Measurements from ENCODE around the gene ARHGAP11B.
"Not testable (repeated sequence)": the region's sequence is repeated elsewhere in the genome, so short reads cannot be mapped to it uniquely, and the experiment has no call there.

Gene ARHGAP11B

DNA sequence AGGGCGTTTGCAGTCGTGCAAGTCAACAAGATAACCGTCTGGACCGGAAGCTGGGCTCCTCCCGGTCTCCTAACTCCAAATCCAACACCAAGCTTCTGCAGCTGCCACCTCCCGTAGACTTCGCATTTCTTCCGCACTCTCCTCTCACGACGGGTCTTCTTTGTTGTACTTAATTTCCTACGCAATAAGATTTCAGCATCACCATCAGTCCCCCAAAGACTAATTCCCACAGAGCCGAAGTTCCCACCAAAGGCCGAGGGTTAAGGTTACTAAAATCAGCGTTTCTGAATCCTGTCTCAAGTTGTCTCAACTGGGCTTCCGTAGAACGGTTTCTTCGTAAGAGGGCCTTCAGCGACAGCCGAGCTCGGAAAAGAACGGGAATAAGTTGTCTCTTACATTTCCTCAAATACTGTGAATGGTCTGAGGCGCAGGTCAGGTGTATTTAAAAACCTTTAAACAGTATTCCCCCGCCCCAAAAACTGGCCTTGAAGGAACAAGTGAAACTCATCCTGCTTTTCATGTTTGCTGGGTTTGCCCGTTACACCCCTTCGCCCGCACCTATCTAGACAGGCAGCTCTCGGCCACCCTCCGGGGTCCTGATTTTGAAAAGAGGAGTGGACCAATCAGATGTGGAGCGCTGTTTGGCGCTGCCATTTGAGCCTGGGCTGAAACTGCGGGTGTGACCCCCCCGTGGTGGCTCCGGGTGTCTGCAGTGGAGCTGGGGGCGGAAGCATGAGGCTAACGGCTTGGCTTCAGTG lies at the start of gene ARHGAP11B:
TSS of gene ARHGAP11B (plus strand) at position 693 of the 758 bp plus-strand sequence.
- DNase-seq = not testable (repeated sequence)

DNA sequence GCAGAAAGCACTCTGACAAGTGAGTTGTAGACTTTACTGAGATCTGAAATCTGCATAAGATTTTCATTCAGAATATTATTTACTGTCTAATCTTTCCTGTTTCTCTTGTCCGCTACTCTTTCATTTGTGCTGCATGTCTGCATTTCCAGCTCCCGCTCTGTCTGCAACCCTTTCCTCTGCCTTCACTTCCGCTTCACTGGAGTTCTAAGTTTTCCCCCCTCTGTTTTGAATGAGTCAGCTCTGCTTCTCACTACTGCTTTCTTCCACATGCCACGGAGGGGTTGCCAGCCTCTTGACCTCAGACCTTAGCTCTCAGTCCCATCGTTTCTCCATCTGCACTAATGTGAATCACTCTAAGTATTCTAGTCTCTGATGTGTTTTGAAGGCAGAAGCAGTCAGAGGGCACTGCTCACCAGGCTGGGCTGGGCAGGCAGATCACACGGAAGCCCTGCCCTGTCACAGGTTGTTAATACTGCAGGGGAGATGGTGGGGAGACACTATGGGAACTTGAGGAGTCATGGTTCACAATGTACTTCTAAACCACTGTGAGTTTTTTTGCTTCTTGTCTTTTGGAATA lies 46.4 kb upstream of the ARHGAP11B start:
- not testable (repeated sequence) for DNase-seq

DNA sequence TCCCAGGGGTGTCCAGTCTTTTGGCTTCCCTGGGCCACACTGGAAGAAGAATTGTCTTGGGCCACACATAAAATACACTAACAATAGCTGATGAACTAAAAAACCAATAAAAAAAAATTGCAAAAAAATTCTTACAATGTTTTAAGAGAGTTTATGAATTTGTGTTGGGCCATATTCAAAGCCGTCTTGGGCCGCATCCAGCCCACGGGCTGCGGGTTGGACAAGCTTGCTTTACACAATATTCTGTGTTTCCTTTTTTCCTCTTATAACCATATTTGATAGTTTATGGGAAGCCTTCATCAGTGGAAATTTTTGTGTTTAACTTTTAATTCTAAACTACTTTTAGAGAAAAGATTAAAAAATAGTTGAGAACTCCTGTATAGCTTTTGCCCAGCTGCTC lies 45.2 kb upstream of the ARHGAP11B start:
- DNase-seq = not testable (repeated sequence)

DNA sequence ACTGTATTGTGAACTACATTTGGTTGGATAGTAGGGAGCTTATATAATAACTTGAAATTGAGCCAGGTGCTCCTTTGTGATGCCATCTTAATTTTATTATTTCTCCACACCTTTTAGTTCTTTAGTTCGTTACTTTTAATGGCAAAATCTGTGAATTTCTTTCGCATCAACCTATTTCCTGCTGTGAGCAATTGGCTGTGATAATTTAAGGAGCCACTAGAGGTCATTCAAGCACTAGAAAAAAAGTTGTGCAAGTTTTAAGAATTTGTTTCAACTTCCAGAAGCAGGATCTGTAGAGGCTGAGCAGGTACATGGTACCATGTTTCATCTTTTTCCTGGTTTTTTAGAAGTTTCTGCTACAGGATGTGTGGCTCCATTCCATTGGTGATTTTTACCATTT lies 27.0 kb upstream of the ARHGAP11B start:
- not testable (repeated sequence) for DNase-seq

DNA sequence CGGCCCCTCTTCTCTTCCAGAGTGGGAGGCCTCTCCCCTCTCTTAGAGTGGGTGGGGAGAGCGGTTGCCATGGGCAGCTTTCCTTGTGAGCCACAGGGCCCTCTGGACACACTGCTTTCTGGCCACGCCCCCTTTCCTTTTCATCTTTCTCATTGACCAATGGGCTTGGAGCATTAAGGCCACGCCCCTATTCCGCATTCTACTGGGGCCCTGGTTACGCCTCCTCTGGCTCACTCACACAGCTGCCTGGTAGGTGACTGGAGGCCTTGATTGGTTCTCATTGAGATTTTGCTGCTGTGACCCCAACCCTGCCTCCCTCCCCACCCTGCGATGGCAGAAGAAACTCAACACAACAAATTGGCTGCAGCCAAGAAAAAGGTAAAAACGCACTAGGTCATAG lies 22.1 kb upstream of the ARHGAP11B start, which contains the start of gene GOLGA8H:
TSS of gene GOLGA8H (plus strand) at position 233 of the 400 bp plus-strand sequence. CDS start at position 331, 98 bp downstream.
- not testable (repeated sequence) for DNase-seq

DNA sequence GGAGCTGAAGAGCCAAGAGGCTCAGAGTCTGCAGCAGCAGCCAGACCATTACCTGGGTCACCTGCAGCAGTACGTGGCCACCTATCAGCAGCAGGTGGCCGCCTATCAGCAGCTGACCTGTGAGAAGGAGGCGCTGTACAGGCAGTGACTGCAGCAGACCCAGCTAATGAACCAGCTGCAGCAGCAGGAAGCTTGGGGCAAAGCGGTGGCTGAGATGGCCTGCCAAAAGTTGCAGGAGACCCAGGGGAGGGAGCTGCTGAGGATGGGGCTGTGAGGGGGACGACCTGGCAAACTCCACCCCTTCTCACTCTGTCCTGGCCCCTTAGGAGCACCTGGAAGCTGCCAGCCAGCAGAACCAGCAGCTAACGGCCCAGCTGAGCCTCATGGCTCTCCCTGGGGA lies 13.7 kb upstream of the ARHGAP11B start:
- DNase-seq = not testable (repeated sequence)

DNA sequence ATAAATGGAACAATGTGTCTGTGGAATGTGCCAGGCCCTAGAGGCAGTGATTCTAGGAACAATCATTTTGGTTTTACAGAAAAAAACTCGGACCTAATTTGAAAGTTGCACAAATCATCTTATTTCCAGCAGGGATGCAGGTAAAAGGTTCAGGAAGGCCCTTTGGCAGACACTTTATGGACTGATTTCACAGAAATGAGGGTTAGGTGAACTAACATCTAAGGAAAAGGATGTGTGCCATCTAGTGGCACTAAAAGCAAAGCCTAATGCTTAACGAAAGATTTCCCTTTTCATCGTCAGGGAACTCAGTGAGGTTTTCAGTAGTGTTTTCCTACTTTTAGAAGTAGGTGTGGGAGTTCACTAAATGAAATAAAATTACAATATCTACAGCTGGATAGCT lies 4.6 kb upstream of the ARHGAP11B start:
- DNase-seq = not testable (repeated sequence)

DNA sequence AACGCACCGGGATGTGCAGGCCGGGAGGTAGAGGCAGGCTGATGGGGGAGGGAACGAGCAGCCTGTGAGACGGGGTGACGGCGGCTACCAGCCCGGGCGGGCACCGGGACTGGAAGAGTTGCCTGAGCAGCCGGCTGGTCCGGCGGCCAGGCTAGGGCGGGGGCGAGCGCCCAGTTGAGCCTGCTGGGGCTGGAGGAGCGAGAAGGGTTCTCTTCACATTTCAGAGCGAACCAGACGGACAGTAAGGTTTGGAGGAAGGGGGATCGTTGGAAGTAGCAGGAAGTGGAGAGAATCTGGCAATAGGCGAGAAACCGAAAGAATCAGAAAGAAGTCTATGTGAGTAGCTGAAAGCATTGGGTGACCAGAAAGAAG lies 252 bp downstream of the ARHGAP11B start:
- DNase-seq = not testable (repeated sequence)

DNA sequence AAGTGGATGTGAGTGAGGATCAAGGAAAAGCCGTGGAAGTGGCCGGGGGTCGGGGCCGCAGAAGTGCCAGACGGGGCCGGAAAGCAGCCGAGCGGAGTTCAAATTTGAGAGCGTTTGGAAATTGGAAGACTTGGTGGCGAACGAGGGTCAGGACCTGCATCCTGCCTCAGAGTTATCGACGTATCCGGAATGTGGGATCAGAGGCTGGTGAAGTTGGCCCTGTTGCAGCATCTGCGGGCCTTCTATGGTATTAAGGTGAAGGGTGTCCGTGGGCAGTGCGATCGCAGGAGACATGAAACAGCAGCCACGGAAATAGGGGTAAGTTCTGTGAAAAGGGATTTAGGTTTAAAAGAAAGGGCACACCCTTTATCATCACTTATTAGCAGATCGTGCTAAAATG lies 704 bp downstream of the ARHGAP11B start:
- not testable (repeated sequence) for DNase-seq

DNA sequence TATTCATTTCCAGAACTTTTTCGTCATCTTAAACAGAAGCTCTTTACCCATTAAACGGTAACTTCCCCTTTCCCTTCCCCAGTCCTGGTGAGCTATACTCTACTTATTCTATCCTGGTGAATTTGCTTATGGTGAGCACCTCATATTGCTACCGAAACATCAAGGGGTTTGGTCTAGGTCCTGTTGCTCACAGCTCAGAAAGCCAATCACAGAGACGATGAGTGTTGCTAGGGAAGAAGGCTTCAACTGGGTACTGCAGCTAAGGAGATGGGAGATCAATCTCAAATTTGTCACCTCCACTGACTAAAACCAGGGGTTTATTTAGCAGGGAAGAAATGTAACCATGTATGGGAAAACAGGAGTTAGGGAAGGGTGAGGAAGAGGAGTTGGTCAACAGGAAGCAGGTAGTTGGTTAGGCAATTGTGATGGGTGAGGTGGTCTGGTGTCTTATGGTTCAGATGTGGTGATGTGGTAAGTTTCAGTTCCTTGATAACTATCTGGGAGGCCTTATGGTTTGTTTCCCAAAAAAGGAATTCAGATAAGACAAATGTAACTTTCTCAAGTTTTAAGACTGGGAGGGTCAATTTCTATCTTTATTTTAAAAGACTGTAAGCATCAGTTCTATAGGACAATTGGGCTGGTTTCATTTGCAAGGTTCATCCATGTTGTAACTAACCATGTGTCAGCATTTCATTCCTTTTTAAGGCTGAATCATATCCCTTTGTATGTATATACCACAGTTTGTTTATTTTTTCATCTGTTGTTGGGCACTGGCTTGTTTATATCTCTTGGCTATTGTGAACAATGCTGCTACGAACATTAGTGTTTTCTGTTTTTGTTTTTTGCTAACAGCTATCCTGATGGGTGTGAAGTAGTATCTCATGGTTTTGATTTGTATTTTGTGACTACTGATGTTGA lies 24.3 kb downstream of the ARHGAP11B start:
- no peak for DNase-seq

DNA sequence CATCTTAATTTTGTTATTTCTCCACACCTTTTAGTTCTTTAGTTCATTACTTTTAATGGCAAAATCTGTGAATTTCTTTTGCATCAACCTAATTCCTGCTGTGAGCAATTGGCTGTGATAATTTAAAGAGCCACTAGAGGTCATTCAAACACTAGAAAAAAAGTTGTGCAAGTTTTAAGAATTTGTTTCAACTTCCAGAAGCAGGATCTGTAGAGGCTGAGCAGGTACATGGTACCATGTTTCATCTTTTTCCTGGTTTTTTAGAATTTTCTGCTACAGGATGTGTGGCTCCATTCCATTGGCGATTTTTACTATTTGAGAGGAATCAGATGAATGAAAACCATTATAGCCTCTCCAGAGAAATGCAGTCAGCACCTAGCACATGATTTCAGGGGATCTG lies 35.2 kb downstream of the ARHGAP11B start:
- DNase-seq = not testable (repeated sequence)

DNA sequence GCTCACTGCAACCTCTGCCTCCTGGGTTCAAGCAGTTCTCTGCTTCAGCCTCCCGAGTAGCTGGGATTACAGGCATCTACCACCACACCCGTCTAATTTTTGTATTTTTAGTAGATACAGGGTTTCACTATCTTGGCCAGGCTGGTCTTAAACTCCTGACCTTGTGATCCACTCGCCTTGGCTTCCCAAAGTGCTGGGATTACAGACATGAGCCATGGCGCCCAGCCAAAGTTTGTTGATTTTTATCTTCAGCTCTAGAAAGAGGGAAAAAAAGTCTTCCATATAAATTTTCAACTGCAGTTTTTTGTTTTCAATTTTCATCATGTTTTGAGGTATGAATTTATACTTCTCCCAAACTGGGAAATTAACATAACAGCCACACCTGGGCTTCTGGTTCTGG lies 43.7 kb downstream of the ARHGAP11B start:
- not testable (repeated sequence) for DNase-seq

DNA sequence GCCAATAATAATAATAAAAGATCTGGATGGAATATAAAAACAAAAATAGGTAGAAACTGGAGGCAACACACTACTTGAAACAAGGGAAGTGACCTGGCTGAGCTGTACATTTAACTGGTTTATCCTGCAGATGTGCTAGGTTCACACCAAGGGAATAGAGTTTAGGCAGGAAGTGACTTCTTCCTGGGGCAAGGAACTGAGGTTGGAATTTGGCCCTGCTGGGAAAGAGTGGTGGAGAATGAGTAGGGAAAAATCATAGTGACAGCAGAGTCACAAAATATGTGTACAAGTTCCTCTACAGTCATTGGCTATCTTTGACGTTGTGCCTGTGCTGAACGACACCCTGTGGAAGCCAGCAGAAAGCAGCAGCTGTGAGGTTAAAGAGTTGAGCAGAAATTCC lies 44.1 kb downstream of the ARHGAP11B start:
- DNase-seq = no peak

DNA sequence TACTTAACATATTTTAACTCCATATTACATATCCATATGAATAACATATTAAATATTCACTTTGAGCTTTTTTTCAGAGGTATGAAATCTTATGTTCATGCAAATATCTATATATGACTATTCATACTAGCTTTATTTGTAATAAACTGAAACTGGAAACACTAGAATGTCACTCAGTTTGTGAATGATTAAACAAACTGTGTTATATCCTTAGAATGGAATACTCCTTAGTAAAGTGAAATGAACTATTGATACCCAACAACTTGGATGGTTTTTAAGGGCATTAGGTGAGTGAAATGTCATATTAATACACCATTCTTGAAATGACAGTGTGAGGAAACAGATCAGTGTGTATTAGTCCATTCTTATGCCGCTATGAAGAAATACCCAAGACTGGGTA lies 45.4 kb downstream of the ARHGAP11B start:
- no peak for DNase-seq

DNA sequence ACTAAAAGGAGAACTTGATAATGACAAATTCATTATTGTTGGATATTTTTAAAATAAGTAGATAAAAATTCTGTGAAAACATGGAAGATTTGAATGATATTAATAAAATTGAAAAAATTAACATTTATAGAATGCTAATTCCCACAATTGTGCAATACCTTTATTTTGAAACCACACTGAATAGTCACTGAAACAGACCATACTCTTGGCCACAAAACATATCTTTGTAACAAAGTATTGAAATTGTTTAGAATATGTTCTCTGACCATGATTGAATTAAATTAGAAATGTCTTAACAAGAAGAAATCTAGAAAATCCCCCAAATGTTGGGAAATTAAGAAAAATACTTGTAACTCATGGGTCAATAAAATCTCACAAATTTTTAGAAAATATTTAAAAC lies 49.2 kb downstream of the ARHGAP11B start:
- DNase-seq = no peak

DNA sequence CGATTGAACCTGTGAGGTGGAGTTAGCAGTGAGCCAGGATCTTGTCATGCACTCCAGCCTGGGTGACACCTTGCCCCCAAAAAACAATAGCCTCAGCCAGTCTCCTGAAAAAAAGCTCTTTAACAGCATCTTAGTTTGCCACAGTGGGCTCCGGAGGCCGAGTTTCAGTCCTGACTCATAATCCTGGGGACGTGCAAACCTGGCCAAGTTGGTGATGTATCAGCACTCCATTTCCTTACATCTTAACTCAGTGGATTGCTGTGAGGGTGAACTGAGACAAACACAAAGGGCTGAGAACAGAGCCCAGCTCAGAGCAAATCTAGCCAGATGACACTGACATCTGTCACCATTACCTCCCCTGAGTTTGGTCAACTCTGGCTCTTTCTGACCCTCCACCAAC lies 50.0 kb downstream of the ARHGAP11B start:
- not testable (repeated sequence) for DNase-seq

DNA sequence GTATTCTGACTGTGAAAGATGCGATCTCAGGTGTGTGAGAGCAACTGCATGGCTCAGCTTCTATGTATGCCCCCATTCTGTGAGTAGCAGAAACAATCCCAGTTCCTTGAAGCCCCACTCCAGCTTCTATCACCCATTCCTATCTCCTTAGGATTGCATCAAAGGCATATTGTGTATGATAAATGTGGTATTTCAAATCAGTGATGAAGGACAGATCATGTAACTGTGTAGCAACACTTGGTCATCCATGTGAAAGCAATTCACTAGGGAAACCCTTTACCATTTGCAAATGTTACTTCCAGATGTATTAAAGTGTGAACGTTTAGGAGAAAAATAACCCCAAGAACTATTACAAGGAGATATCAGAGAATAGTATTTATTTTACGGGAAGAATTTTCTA lies 55.1 kb downstream of the ARHGAP11B start:
- DNase-seq = not testable (repeated sequence)

DNA sequence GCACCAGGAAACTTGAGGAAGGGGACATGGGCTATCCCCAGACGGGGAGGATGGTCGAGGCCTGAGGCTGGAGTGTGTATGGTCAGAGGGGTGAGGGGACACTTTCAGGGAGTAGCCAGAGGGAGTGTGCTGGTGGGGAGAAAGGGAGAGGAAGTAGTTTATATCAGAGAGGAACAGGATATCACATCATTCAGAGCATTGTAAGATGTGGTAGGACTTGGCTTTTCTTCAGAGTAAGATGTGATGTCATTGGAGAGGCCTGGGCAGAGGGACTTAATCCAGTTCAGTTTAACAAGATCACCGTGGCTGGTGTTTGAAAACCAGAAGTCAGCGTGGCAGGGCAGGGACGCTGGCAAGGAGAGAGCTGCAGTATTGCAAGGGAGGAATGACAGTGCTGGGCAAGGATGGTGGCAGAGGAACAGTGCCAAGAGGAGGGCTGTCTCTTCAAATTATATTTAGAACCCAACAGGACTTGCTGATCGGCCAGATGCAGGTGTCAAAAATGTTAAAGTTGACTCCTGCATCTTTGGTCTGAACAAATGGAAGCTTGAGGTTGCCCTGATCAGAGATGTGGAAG lies 59.9 kb downstream of the ARHGAP11B start:
- not testable (repeated sequence) for DNase-seq

DNA sequence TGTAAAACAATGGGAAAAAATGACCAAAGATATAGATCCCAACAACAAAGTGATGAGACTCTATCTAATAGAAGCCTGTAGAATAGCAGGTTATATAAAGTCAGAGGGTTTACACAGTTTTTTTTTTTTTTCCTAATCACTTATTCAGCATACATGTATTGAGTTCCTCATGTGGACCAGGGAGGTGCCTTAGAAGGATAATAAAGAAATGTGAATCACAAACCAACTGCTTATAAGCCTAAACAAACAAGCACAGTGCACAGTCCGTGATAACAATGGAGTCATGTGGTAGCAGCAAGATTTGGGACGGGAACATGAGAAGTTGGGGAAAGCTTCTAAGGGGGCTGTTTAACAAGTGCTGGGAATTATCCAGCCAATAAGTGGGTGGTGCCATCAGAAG lies 60.7 kb downstream of the ARHGAP11B start:
- DNase-seq = not testable (repeated sequence)
